IMR-90 (cell line): Measurements from ENCODE around the gene IFIT1B. TPM values are rescaled to one million over a fixed set of nuclear protein-coding genes. Genes with fewer than 3 reads are reported as not detected.

Experiments
- ATAC-seq: fragments of 200-7000 bp; cut with Tn5 transposase; 2 replicates; pipeline ENCODE4 v1.9.1; 2020; ENCODE audit warnings: low read depth, mild to moderate bottlenecking, moderate library complexity
- BruUV-seq: library from RNA; stranded (reverse); fragments of 400-500 nt; replicated peaks from 2 replicates; lab custom pipeline; 2021; lab: Mats Ljungman, UMichigan
- CTCF ChIA-PET: fragments of 300-600 bp; formaldehyde crosslinking; extraction: SDS; loops from one replicate; lab custom pipeline; 2021; ENCODE audit warnings: antibody characterized with exemption; lab: Yijun Ruan, JAX
- POLR2A ChIA-PET: fragments of 300-600 bp; sonication (Branson Sonifier 250); formaldehyde crosslinking; loops from one replicate; lab custom pipeline; 2022; ENCODE audit warnings: antibody characterized with exemption; ENCODE audit not compliant: unreplicated experiment; lab: Charles Lee
- DNase-seq: peaks from one replicate; pipeline ENCODE4 v3.0.0; 2013
- H2AFZ ChIP-seq: replicated peaks from 2 replicates; pipeline ENCODE3; 2013; ENCODE audit warnings: low read length, mild to moderate bottlenecking; ENCODE audit not compliant: poor library complexity
- H2AK5ac ChIP-seq: 2 replicates; pipeline ENCODE4 v1.6.1; 2013; ENCODE audit warnings: low read depth, low read length, inconsistent platforms
- H2AK9ac ChIP-seq: replicated peaks from 2 replicates; pipeline ENCODE3; 2013; ENCODE audit warnings: mild to moderate bottlenecking, low read depth, low read length, moderate library complexity; ENCODE audit not compliant: poor library complexity
- H2BK120ac ChIP-seq: 2 replicates; pipeline ENCODE4 v1.6.1; 2013; ENCODE audit warnings: low read depth, low read length, inconsistent platforms
- H2BK15ac ChIP-seq: 3 replicates; pipeline ENCODE4 v1.6.1; 2013; ENCODE audit warnings: low read depth, low read length, inconsistent platforms
- H2BK20ac ChIP-seq: 2 replicates; pipeline ENCODE4 v1.6.1; 2013; ENCODE audit warnings: low read depth, mild to moderate bottlenecking, inconsistent platforms, low read length, moderate library complexity
- H2BK5ac ChIP-seq: 2 replicates; pipeline ENCODE4 v1.6.1; 2013; ENCODE audit warnings: mild to moderate bottlenecking, low read depth, low read length, inconsistent platforms; ENCODE audit not compliant: poor library complexity, severe bottlenecking
- H3K14ac ChIP-seq: replicated peaks from 2 replicates; pipeline ENCODE4 v1.6.1; 2013; ENCODE audit warnings: low read depth, low read length, inconsistent platforms
- H3K18ac ChIP-seq: 2 replicates; pipeline ENCODE4 v1.6.1; 2013; ENCODE audit warnings: low read depth, low read length, control low read depth
- H3K23ac ChIP-seq: 2 replicates; pipeline ENCODE4 v1.6.1; 2013; ENCODE audit warnings: low read depth, low read length, inconsistent platforms
- H3K27ac ChIP-seq: 2 replicates; pipeline ENCODE4 v1.5.1; 2013; ENCODE audit warnings: mild to moderate bottlenecking, control low read depth, low read length; ENCODE audit not compliant: insufficient read depth
- H3K27me3 ChIP-seq: 2 replicates; pipeline ENCODE4 v1.6.1; 2013; ENCODE audit warnings: low read length; ENCODE audit not compliant: control insufficient read depth, insufficient read depth
- H3K36me3 ChIP-seq: 2 replicates; pipeline ENCODE4 v1.6.1; 2013; ENCODE audit warnings: low read length, mixed read lengths; ENCODE audit not compliant: control insufficient read depth, insufficient read depth
- H3K4ac ChIP-seq: 2 replicates; pipeline ENCODE4 v1.6.1; 2013; ENCODE audit warnings: low read depth, low read length, inconsistent platforms
- H3K4me1 ChIP-seq: 2 replicates; pipeline ENCODE4 v1.6.1; 2013; ENCODE audit warnings: low read length, mixed read lengths; ENCODE audit not compliant: control insufficient read depth, insufficient read depth
- H3K4me2 ChIP-seq: 2 replicates; pipeline ENCODE4 v1.6.1; 2013; ENCODE audit warnings: low read depth, mild to moderate bottlenecking, control low read depth, low read length, moderate library complexity
- H3K4me3 ChIP-seq: 2 replicates; pipeline ENCODE4 v1.5.1; 2013; ENCODE audit warnings: low read depth, mild to moderate bottlenecking, control low read depth, low read length, moderate library complexity; ENCODE audit not compliant: insufficient read depth
- H3K56ac ChIP-seq: 2 replicates; pipeline ENCODE4 v1.6.1; 2013; ENCODE audit warnings: low read length, inconsistent platforms; ENCODE audit not compliant: insufficient read depth; ENCODE audit errors: extremely low read depth
- H3K79me1 ChIP-seq, 2 experiments: 2 replicates each; pipeline ENCODE4 v1.6.1; 2013; ENCODE audit warnings: low read length in 2 of 2, inconsistent platforms in 1 of 2, low read depth in 1 of 2
- H3K9ac ChIP-seq: 2 replicates; pipeline ENCODE4 v1.6.1; 2013; ENCODE audit warnings: low read depth, low read length, control low read depth
- H3K9me1 ChIP-seq: 2 replicates; pipeline ENCODE4 v1.6.1; 2013; ENCODE audit warnings: low read length, inconsistent platforms; ENCODE audit not compliant: insufficient read depth
- H3K9me3 ChIP-seq: 2 replicates; pipeline ENCODE4 v1.6.1; 2013; ENCODE audit warnings: low read length; ENCODE audit not compliant: control insufficient read depth, insufficient read depth
- H4K20me1 ChIP-seq: 2 replicates; pipeline ENCODE4 v1.6.1; 2013; ENCODE audit warnings: low read length, inconsistent platforms; ENCODE audit not compliant: insufficient read depth
- H4K5ac ChIP-seq: 2 replicates; pipeline ENCODE4 v1.6.1; 2013; ENCODE audit warnings: mild to moderate bottlenecking, low read depth, low read length, control low read depth
- H4K8ac ChIP-seq, 2 experiments: 2 replicates each; pipeline ENCODE4 v1.6.1; 2013; ENCODE audit warnings: low read depth in 2 of 2, low read length in 2 of 2, control low read depth in 1 of 2, inconsistent platforms in 1 of 2
- H4K91ac ChIP-seq: 2 replicates; pipeline ENCODE4 v1.6.1; 2013; ENCODE audit warnings: low read depth, low read length, inconsistent platforms; ENCODE audit not compliant: insufficient read depth
- BHLHE40 ChIP-seq: fragments of 150-350 bp; IDR thresholded peaks from 2 replicates; pipeline ENCODE4 v1.6.1; 2016; ENCODE audit warnings: mild to moderate bottlenecking, low read depth, low read length
- CHD1 ChIP-seq: IDR thresholded peaks from 2 replicates; pipeline ENCODE4 v1.6.1; 2012; ENCODE audit warnings: low read depth, low read length, improper control_type of control experiment
- FOS ChIP-seq: fragments of 150-350 bp; IDR thresholded peaks from 2 replicates; pipeline ENCODE4 v1.6.1; 2016; ENCODE audit warnings: low read depth, low read length
- RFX5 ChIP-seq: IDR thresholded peaks from 2 replicates; pipeline ENCODE4 v1.8.0; 2012; ENCODE audit warnings: low read depth, mild to moderate bottlenecking, low read length, moderate library complexity
- SMC3 ChIP-seq: fragments of 150-350 bp; IDR thresholded peaks from 2 replicates; pipeline ENCODE4 v1.6.1; 2016; ENCODE audit warnings: low read depth, mild to moderate bottlenecking, antibody characterized with exemption, low read length, moderate library complexity
- WGBS, 2 experiments: methylation state at CpG; one replicate each; pipeline versions ENCODE4 v1.1.5 to v1.1.7; 2013; ENCODE audit warnings: missing lambda C conversion rate in 2 of 2; ENCODE audit not compliant: insufficient read length in 1 of 2; ENCODE audit errors: extremely low coverage in 2 of 2; 5-methylcytosine and 5-hydroxymethylcytosine counted together
- dilution Hi-C: fragments of 300-500 bp; cut with HindIII; formaldehyde crosslinking; loops from one replicate; pipeline ENCODE4 v1.14.3; 2018; ENCODE audit warnings: low sequenced_read_pairs; ENCODE audit not compliant: unreplicated experiment
- in situ Hi-C: fragments of 300-500 bp; cut with MboI; formaldehyde crosslinking; loops from 3 replicates; pipeline ENCODE4 v1.14.3; 2019; ENCODE audit warnings: low sequenced_read_pairs, inconsistent platforms, mixed read lengths
- intact Hi-C: fragments of 100-400 bp; cut with micrococcal nuclease; formaldehyde crosslinking; loops from 2 replicates; pipeline ENCODE4 v1.10.0; 2022
- polyA plus RNA-seq, 3 experiments: library from polyadenylated mRNA; depleted of rRNA; stranded (reverse); fragments of >200 nt; gene quantifications; 2 replicates each; pipeline ENCODE4 v1.2.3, GENCODE V29; 2012; ENCODE audit warnings: low replicate concordance in 1 of 3
- total RNA-seq: library from RNA; depleted of rRNA; stranded (reverse); fragments of >200 nt; gene quantifications from 2 replicates; pipeline ENCODE4 v1.2.3, GENCODE V29; 2012
- TF ChIP-seq, protein P1 (sequence below): conservative IDR thresholded peaks from 2 replicates; pipeline ENCODE4 v1.5.1; 2012; ENCODE audit warnings: mild to moderate bottlenecking, low read depth, low read length, improper control_type of control experiment

Gene IFIT1B
- total and polyA plus RNA-seq, 2 of the 4 experiments (the other 2 are of a cell fraction), result not detected

GRCh38 chr10:89384474-89385340 is 6.9 kb downstream of the IFIT1B start:
- Histone ChIP-seq H2AK9ac (no peak overlapping the region), H4K91ac (no peak overlapping the region), H4K8ac (no peak overlapping the region), H3K18ac (no peak overlapping the region), H3K14ac (no peak overlapping the region), H4K20me1 (no peaks in the 10 kb centered on the region), H3K4me3 (no peak overlapping the region), H2BK5ac (no peak overlapping the region), H3K23ac (no peak overlapping the region), H3K4ac (no peak overlapping the region), H3K27me3 (no peaks in the 10 kb centered on the region; the same call in 1 of the 2 replicates), H4K5ac (no peak overlapping the region), H3K9me1 (no peaks in the 10 kb centered on the region), H3K4me1 (no peaks in the 10 kb centered on the region), H3K9me3 (no peaks in the 10 kb centered on the region), H3K9ac (no peak overlapping the region), H2BK120ac (no peak overlapping the region), H3K79me1 (no peaks in the 10 kb centered on the region), H2BK20ac (no peak overlapping the region), H2AK5ac (no peak overlapping the region), H3K36me3 (no peaks in the 10 kb centered on the region), H3K4me2 (no peak overlapping the region), H2AFZ (no peak overlapping the region), H3K27ac (no peak overlapping the region), H2BK15ac (no peak overlapping the region), H3K56ac (no peak overlapping the region)
- WGBS, 2 experiments, result no CpG with 5 or more reads among the region's 4 CpGs
- ChIA-PET POLR2A (no interaction called here), CTCF (no interaction called here)
- in situ Hi-C loops (loop anchor here (10.0 kb wide), 1 partner anchor 360 kb away; no protein-coding TSS in a partner anchor), dilution Hi-C loops (no loop called here), intact Hi-C loops (no loop called here)
- DNase-seq (no peak), ATAC-seq (peak; percentile 37; the same call in 1 of the 2 replicates)
- TF ChIP-seq RFX5 (no peak), BHLHE40 (no peak), SMC3 (no peak), FOS (no peak), CHD1 (no peak)
- TF ChIP-seq, protein P1, sequence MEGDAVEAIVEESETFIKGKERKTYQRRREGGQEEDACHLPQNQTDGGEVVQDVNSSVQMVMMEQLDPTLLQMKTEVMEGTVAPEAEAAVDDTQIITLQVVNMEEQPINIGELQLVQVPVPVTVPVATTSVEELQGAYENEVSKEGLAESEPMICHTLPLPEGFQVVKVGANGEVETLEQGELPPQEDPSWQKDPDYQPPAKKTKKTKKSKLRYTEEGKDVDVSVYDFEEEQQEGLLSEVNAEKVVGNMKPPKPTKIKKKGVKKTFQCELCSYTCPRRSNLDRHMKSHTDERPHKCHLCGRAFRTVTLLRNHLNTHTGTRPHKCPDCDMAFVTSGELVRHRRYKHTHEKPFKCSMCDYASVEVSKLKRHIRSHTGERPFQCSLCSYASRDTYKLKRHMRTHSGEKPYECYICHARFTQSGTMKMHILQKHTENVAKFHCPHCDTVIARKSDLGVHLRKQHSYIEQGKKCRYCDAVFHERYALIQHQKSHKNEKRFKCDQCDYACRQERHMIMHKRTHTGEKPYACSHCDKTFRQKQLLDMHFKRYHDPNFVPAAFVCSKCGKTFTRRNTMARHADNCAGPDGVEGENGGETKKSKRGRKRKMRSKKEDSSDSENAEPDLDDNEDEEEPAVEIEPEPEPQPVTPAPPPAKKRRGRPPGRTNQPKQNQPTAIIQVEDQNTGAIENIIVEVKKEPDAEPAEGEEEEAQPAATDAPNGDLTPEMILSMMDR, result no peak
- BruUV-seq, result no TSS peak
